ENCODE measurements around the gene PPARA.

DNA sequence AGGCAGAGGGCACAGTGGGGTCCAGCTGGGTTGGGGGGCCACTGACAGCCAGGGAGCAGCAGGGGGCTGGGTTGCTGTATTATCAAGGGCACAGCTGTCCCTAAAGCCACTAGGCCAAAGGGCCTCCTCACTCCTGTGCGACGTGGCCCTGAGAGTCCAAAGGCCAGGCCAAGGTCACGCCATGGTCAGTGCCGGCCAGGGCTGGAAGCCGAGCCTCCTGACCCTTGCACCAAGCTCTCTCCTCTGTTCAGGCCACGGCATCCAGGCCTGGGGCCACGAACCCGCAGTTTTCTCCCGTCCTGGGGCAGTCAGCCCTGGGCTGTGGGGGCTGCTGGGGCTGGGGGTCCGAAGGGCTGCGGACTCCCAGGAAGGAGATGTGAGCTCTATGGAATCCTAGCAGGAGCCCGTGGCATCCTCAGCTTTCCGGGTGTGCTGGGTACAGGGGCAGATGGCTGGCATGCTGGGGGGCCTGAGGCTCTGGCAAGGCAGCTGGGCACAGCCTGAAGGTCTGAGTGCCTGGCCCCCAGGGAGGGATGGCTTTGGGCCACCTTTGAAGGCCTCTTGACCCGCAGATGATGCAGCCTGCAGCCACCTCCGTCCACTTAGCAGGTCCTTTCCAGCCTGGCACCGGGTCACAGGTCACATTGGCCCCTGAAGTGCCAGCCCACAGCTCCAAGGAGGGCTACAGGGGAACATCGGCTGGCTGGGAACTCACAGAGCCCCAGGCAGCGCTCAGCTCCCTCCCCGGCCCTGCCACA, 17.3 kb upstream of the PPARA start:
- TF ChIP-seq, protein P1, sequence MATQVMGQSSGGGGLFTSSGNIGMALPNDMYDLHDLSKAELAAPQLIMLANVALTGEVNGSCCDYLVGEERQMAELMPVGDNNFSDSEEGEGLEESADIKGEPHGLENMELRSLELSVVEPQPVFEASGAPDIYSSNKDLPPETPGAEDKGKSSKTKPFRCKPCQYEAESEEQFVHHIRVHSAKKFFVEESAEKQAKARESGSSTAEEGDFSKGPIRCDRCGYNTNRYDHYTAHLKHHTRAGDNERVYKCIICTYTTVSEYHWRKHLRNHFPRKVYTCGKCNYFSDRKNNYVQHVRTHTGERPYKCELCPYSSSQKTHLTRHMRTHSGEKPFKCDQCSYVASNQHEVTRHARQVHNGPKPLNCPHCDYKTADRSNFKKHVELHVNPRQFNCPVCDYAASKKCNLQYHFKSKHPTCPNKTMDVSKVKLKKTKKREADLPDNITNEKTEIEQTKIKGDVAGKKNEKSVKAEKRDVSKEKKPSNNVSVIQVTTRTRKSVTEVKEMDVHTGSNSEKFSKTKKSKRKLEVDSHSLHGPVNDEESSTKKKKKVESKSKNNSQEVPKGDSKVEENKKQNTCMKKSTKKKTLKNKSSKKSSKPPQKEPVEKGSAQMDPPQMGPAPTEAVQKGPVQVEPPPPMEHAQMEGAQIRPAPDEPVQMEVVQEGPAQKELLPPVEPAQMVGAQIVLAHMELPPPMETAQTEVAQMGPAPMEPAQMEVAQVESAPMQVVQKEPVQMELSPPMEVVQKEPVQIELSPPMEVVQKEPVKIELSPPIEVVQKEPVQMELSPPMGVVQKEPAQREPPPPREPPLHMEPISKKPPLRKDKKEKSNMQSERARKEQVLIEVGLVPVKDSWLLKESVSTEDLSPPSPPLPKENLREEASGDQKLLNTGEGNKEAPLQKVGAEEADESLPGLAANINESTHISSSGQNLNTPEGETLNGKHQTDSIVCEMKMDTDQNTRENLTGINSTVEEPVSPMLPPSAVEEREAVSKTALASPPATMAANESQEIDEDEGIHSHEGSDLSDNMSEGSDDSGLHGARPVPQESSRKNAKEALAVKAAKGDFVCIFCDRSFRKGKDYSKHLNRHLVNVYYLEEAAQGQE (IDR thresholded peaks at IDR 0.05; ENCODE audit: insufficient replicate concordance, low read depth), result no peak
- TF ChIP-seq, protein P2, sequence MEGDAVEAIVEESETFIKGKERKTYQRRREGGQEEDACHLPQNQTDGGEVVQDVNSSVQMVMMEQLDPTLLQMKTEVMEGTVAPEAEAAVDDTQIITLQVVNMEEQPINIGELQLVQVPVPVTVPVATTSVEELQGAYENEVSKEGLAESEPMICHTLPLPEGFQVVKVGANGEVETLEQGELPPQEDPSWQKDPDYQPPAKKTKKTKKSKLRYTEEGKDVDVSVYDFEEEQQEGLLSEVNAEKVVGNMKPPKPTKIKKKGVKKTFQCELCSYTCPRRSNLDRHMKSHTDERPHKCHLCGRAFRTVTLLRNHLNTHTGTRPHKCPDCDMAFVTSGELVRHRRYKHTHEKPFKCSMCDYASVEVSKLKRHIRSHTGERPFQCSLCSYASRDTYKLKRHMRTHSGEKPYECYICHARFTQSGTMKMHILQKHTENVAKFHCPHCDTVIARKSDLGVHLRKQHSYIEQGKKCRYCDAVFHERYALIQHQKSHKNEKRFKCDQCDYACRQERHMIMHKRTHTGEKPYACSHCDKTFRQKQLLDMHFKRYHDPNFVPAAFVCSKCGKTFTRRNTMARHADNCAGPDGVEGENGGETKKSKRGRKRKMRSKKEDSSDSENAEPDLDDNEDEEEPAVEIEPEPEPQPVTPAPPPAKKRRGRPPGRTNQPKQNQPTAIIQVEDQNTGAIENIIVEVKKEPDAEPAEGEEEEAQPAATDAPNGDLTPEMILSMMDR (IDR thresholded peaks at IDR 0.05; ENCODE audit: insufficient read depth, low read length), result no peak
